GM10266 (cell line): ENCODE measurements around the gene CUX1.

Experiments used
- DNase-seq: peaks from one replicate; pipeline ENCODE4 v3.0.0; 2012; ENCODE audit errors: extremely low spot score
- TF ChIP-seq, protein P1 (sequence below): IDR thresholded peaks from 2 replicates; pipeline ENCODE4 v1.5.1; 2012; ENCODE audit warnings: mild to moderate bottlenecking, low read depth; ENCODE audit not compliant: control insufficient read depth, insufficient read depth; ENCODE audit errors: missing control alignments

CUX1 gene

DNA sequence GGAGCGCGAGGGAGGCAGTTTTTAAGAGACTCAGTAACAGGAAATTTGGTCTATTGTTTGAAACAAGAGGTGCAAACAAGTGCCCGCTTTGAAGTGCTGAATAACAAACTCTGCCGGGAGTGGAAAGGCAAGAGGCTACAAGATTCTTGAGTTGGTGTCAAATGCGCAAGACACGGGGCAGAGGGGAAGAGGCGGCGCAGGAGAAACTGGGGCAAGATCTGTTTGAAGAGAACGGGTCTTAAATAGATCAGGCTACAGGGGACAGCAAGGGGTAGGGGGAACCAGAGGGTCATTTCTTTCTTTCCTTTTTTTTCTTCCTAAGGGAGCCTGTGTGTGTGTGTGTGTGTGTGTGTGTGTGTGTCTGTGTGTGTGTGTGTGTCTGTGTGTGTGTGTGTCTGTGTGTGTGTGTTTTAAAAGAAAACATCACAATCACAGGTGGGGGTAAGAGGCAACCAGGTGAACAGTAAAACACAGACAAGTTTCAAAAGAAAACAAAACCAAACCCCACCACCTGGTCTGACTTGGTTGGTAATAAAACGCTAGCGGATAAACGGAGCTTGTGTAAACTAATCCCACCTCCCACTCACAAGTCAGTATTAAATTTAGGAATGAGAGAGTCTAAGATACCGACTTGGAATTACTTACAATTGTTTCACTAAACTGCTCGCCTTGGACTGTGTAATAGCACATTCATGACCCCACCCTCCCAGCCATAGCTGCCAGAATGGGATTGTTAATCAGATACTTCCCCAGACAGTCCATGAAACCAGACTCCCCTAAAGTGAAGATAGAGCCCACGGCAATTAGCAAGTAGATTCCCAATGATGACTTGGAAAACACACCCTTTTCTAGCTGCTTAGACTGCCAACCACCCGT is 13.1 kb upstream of the CUX1 start:
- no peak for DNase-seq
- TF ChIP-seq, protein P1, sequence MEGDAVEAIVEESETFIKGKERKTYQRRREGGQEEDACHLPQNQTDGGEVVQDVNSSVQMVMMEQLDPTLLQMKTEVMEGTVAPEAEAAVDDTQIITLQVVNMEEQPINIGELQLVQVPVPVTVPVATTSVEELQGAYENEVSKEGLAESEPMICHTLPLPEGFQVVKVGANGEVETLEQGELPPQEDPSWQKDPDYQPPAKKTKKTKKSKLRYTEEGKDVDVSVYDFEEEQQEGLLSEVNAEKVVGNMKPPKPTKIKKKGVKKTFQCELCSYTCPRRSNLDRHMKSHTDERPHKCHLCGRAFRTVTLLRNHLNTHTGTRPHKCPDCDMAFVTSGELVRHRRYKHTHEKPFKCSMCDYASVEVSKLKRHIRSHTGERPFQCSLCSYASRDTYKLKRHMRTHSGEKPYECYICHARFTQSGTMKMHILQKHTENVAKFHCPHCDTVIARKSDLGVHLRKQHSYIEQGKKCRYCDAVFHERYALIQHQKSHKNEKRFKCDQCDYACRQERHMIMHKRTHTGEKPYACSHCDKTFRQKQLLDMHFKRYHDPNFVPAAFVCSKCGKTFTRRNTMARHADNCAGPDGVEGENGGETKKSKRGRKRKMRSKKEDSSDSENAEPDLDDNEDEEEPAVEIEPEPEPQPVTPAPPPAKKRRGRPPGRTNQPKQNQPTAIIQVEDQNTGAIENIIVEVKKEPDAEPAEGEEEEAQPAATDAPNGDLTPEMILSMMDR = no peak

DNA sequence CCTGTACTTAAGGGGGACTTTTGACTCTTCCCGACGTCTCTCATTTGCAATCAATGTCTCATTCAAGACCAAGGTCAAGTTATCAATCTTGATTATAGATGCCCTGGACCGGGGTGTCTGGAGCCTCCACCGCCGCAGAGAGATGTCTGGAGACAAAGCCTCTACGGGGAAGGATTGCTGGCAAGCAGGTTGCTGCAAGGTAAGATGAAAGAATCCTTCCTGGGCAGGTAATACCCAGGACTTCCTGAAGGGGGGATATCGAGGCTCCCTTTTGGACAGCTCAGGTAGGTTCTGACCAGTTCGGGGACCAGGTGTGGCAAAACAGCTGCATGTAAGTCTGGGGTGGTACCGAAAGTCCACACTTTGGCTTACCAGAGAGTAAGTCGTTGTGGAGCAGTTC is 12.5 kb upstream of the CUX1 start:
- peak; percentile 21 for DNase-seq
- TF ChIP-seq, protein P1 = no peak

DNA sequence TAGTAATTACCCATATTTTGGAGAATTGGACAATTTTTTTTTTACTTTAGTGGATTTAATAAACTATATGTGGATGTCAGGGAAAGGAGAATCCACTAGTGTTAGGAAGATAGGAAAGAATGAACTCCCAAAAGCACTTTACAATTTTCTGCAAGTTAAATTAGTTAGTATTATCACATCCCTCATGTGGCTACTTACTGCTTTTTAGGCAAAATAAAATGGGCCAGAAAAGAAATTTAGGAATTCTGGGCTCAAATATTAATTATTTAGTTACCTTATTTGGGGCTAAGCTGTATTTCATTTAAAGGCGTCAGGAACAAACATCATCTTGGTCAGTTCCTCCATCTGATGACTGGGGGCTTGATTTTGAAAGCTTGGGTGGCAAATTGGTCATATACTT is 4.8 kb upstream of the CUX1 start:
- no peak for DNase-seq
- TF ChIP-seq, protein P1 = no peak

DNA sequence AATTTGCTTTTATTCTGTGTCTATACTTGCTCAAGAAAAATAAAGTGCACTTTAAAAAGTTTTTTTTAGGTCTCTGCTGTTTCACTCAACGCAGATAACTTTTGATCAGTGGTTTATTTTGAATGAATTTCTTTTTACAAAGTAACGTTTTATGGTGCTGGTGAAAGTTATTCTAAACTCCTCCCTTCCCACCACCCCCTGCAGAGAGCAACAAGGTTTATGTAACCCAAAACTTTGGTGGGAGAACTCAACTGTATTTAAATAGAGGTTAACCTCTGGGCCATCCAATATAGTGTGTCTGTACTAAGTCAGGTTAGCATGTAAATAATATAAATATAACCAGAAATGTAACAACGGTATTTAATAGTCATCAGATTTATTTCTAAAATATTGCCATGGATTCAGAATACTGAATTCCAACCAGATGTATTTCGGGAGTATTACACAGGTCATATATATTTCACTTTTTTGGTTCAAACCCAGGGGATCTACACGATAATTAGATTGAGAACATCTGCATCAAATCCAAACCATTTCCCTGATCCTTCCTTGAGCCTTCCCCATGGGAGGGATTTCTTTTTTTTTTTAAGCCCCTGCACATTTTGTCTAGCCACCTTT is 3.9 kb upstream of the CUX1 start:
- DNase-seq = no peak
- TF ChIP-seq, protein P1 = no peak

DNA sequence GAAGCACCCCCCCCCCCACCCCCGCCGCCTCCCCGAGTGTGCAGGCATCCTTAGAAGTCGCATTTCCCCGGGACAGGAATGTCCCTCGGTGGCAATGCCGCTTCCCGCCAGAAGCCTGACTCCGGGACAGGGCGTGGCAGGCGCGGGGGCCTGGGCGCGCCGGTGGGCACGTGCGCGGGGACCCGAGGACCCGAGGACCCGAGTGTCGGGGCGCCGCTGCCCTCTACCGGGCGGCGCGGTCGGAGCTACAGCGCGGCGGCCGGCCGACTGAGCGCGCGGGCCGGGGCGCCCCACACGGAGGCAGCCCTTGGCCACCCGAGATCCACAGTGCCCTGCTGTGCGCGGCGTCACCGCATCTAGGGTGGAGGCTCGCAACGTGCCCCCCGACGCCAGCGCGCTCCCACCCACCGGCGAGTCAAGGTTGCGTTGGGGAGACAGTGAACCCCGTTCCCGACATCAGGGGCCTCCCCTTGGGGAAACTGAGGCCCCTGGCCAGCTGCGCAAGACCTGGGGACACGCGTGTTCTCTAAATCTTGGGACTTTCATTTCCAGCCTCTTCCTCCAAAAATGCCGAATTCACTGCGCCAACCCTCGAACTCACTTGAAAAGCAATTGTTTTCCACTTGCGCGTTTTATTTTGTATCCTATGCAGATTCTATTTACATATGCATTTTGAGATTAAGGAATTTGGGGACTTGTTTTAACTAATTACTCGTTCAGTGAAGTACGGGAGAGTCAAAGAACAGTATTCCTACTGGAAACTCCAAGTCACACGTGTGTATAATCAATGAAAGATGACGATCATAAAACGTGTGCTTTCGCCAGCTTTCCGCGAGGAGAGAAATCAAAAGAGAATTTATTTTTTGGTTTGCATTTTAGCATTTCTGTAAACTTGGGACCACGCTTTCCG is 3.1 kb upstream of the CUX1 start:
- peak; percentile 91 for DNase-seq
- TF ChIP-seq, protein P1 = peak; percentile 82

DNA sequence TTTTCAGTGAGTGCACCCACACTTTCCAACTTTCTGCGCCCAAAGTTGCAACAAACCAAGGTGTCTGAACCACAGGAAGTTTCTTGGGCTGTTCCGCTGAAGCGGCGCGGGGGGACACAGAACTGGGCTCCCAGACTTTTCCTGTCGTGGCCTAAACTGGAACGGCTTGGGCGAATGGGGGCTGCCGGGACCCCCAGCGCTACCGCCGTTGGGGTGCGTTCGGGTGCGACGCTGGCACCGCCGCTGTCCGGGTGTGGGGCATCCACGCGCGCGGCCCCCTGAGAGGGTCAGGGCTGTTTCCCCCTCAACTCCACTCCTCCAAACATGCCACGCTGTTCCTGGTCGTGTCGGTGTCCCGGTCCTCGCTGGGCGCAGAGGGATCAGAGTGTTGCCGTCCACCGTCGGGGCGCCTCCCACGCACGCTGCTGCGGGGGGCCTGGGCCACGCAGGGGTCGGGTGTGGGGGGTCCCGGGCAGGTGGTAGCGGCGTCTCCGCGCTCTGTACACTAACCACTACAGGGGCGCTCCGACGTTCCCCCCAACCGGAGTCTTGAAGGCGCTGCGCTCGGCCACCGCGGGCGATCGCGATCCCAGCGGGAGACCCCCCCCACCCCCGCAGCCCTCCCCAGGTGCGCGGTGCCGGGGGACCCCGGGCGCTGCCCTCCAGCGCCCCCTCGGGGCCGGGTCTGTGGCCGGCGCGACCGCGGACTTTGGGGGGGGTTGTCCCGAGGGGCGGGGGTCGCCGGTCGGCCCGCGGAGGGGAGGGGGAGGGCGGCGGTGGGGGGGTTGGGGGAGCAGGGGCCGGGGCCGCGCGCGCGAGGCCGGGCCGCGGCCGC is 2.2 kb upstream of the CUX1 start:
- DNase-seq = peak; percentile 87
- TF ChIP-seq, protein P1 = peak; percentile 64
